Tibial nerve (tissue), 4 donors: ENCODE results near the gene SNAI3. TPM values are rescaled to one million over a fixed set of nuclear protein-coding genes. Genes with fewer than 3 reads are reported as not detected.

Experiments used
- DNase-seq, 2 donors: peaks; one replicate each; pipeline ENCODE4 v3.0.0-alpha.2; 2019; ENCODE audit warnings: low spot score in 2 of 2
- H3K27ac ChIP-seq, 4 donors: fragments of 200-600 bp; sonication (generic) in 3 of 4; one replicate each; pipeline ENCODE4 v1.5.1; 2017 to 2019; ENCODE audit warnings: mild to moderate bottlenecking in 1 of 4
- H3K27me3 ChIP-seq, 2 donors: fragments of 200-600 bp; sonication (generic) in 1 of 2; one replicate each; pipeline versions ENCODE4 v1.5.1 to v1.6.0; 2017 to 2019
- H3K36me3 ChIP-seq, 3 donors: fragments of 200-600 bp; sonication (generic); one replicate each; pipeline ENCODE4 v1.5.1; 2018 to 2019
- H3K4me1 ChIP-seq, 4 donors: fragments of 200-600 bp; sonication (generic) in 3 of 4; one replicate each; pipeline ENCODE4 v1.5.1; 2017 to 2019
- H3K4me3 ChIP-seq, 4 donors: fragments of 200-600 bp; sonication (generic) in 3 of 4; one replicate each; pipeline ENCODE4 v1.5.1; 2017 to 2019; ENCODE audit warnings: mild to moderate bottlenecking in 1 of 4, moderate library complexity in 1 of 4
- H3K9me3 ChIP-seq, 4 donors: fragments of 200-600 bp; sonication (generic) in 3 of 4; one replicate each; pipeline ENCODE4 v1.5.1; 2017 to 2019
- CTCF ChIP-seq, 5 experiments: fragments of 200-600 bp in 3 of 5; fragments of 450-650 bp in 2 of 5; sonication (generic) in 3 of 5; IDR thresholded peaks; one replicate each; pipeline ENCODE4 v1.5.1; 2016 to 2019; ENCODE audit warnings: antibody characterized with exemption in 5 of 5, mild to moderate bottlenecking in 3 of 5, moderate library complexity in 2 of 5
- EP300 ChIP-seq, 2 donors: sonication (generic); formaldehyde crosslinking; IDR thresholded peaks; one replicate each; pipeline ENCODE4 v1.6.1; 2017; ENCODE audit warnings: antibody characterized with exemption in 2 of 2, mild to moderate bottlenecking in 1 of 2
- POLR2A ChIP-seq, 2 donors: fragments of 450-650 bp; IDR thresholded peaks; one replicate each; pipeline ENCODE4 v1.6.1; 2017; ENCODE audit warnings: antibody characterized with exemption in 2 of 2, mild to moderate bottlenecking in 2 of 2, moderate library complexity in 2 of 2
- WGBS, 2 donors: methylation state at CpG; one replicate each; pipeline ENCODE4 v1.1.5; 2018; 5-methylcytosine and 5-hydroxymethylcytosine counted together
- total RNA-seq, 4 donors: library from RNA; depleted of rRNA; stranded (reverse); fragments of >200 nt; gene quantifications; one replicate each; pipeline ENCODE4 v1.1.0, GENCODE V29; 2016

The SNAI3 gene
- total RNA-seq, 4 donors from 2014 or later: 0.87 to 1.2 (median 1.0) TPM

- H3K27ac ChIP-seq: no peak overlapping the region
- peaks cover 0 to 30% (median 9%) of the 10 kb centered on the region in 3 donors for H3K36me3 ChIP-seq
- WGBS, 2 donors: 66 to 92% methylated on average over 10 of the region's 10 CpGs
- TF ChIP-seq EP300 (IDR thresholded peaks at IDR 0.05) (no peak), POLR2A (IDR thresholded peaks at IDR 0.05) (no peak), CTCF (IDR thresholded peaks at IDR 0.05) (no peak)
- no peak overlapping the region for H3K4me3 ChIP-seq
- peaks cover 0 to 11% (median 0%) of the 10 kb centered on the region in 4 donors for H3K4me1 ChIP-seq
- no peaks in the 10 kb centered on the region for H3K9me3 ChIP-seq
- H3K27me3 ChIP-seq: peaks cover 0 to 41% of the 10 kb centered on the region in 2 donors
- no peak for DNase-seq
Observed at GRCh38 chr16:88692861-88693260, 6.6 kb upstream of the SNAI3 start.

GRCh38 chr16:88691924-88692560, 5.7 kb upstream of the SNAI3 start:
- WGBS, 2 donors: 73 to 76% methylated on average over 15 to 16 of the region's 26 CpGs
- Histone ChIP-seq H3K27ac (no peak overlapping the region), H3K4me1 (peaks cover 0 to 12% (median 2%) of the 10 kb centered on the region in 4 donors), H3K36me3 (peaks cover 0 to 22% (median under 1%) of the 10 kb centered on the region in 3 donors), H3K4me3 (no peak overlapping the region), H3K9me3 (no peaks in the 10 kb centered on the region), H3K27me3 (peaks cover 0 to 49% of the 10 kb centered on the region in 2 donors)
- DNase-seq: no peak
- no peak for TF ChIP-seq POLR2A (IDR thresholded peaks at IDR 0.05)
- TF ChIP-seq CTCF (IDR thresholded peaks at IDR 0.05): no peak

GRCh38 chr16:88691129-88691813, 5.0 kb upstream of the SNAI3 start:
- TF ChIP-seq POLR2A (IDR thresholded peaks at IDR 0.05): no peak
- no peak for TF ChIP-seq EP300 (IDR thresholded peaks at IDR 0.05)
- TF ChIP-seq CTCF (IDR thresholded peaks at IDR 0.05): no peak
- no peak for DNase-seq
- Histone ChIP-seq H3K36me3 (peaks cover 0 to 14% (median 0%) of the 10 kb centered on the region in 3 donors), H3K27ac (no peak overlapping the region), H3K4me3 (no peak overlapping the region), H3K4me1 (peaks cover 0 to 20% (median 6%) of the 10 kb centered on the region in 4 donors), H3K27me3 (peaks cover 0 to 50% of the 10 kb centered on the region in 2 donors), H3K9me3 (no peaks in the 10 kb centered on the region)
- 80 to 82% methylated on average over 30 to 33 of the region's 33 CpGs for WGBS, 2 donors

GRCh38 chr16:88690341-88691128, 4.2 kb upstream of the SNAI3 start:
- no peak overlapping the region for H3K4me3 ChIP-seq
- no peak for DNase-seq
- no peaks in the 10 kb centered on the region for H3K9me3 ChIP-seq
- peaks cover 0 to 28% (median 14%) of the 10 kb centered on the region in 4 donors for H3K4me1 ChIP-seq
- 77 to 80% methylated on average over 19 to 20 of the region's 21 CpGs for WGBS, 2 donors
- H3K36me3 ChIP-seq: peaks cover 0 to 6% (median 0%) of the 10 kb centered on the region in 3 donors
- no peak overlapping the region for H3K27ac ChIP-seq
- H3K27me3 ChIP-seq: peaks cover 0 to 57% of the 10 kb centered on the region in 2 donors
- no peak for TF ChIP-seq EP300 (IDR thresholded peaks at IDR 0.05)
- no peak for TF ChIP-seq POLR2A (IDR thresholded peaks at IDR 0.05)
- TF ChIP-seq CTCF (IDR thresholded peaks at IDR 0.05): no peak
